AG04450 (cell line): ENCODE measurements around the gene UCN2. TPM values are rescaled to one million over a fixed set of nuclear protein-coding genes. Genes with fewer than 3 reads are reported as not detected.

Source experiments
- CTCF ChIA-PET: fragments of 300-600, 350-600 bp; formaldehyde crosslinking; extraction: SDS; loops from one replicate; lab custom pipeline; 2022; ENCODE audit warnings: antibody characterized with exemption, inconsistent platforms; lab: Charles Lee
- POLR2A ChIA-PET: fragments of 350-600 bp; formaldehyde crosslinking; extraction: SDS; loops from one replicate; lab custom pipeline; 2021; ENCODE audit warnings: antibody characterized with exemption, inconsistent platforms; lab: Yijun Ruan, JAX
- DNase-seq: peaks from one replicate; pipeline ENCODE4 v3.0.0-alpha.2; 2011; ENCODE audit warnings: low read depth, low spot score
- H3K27ac ChIP-seq: one replicate; pipeline ENCODE4 v1.5.1; 2012; ENCODE audit warnings: low read depth, low read length, control low read depth
- H3K27me3 ChIP-seq: one replicate; pipeline ENCODE4 v1.6.0; 2012; ENCODE audit warnings: low read length; ENCODE audit not compliant: control insufficient read depth, insufficient read depth
- H3K4me3 ChIP-seq: 2 replicates; pipeline ENCODE4 v1.5.1; 2011; ENCODE audit warnings: mild to moderate bottlenecking, low read depth, low read length, control low read depth
- H3K9me3 ChIP-seq: 2 replicates; pipeline ENCODE4 v1.5.1; 2012; ENCODE audit warnings: low read length; ENCODE audit not compliant: control insufficient read depth, insufficient read depth
- CTCF ChIP-seq: IDR thresholded peaks from 2 replicates; pipeline ENCODE4 v1.5.1; 2011; ENCODE audit warnings: low read depth, low read length, control low read depth, inconsistent platforms
- polyA plus RNA-seq: library from polyadenylated mRNA; depleted of rRNA; stranded (reverse); fragments of >200 nt; gene quantifications from 2 replicates; pipeline ENCODE4 v1.2.3, GENCODE V29; 2011

Gene UCN2
- polyA plus RNA-seq, 1 experiment, result 1.2 TPM

DNA sequence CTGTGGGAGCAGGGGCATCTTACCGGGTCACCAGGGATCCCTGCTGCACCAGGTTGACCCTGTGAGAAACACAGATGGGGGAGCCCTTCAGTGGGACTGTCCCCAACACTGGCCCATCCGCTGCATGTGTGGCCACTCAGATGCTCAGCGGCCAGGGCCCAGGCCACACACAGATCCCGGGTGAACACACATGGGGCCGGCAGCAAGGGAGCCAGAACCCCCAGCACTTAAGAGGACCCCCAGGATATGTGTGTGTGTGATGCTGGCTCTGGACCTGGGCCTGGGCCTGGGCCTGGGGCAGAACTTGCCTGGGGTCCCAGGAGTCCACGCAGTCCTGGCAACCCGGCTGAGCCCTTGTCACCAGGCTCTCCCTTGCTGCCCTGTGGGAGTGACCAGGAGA lies 4.9 kb upstream of the UCN2 start:
- ChIA-PET CTCF (no interaction called here), POLR2A (no interaction called here)
- DNase-seq, result no peak
- no peaks in the 10 kb centered on the region for H3K27me3 ChIP-seq
- no peak overlapping the region for H3K4me3 ChIP-seq
- H3K27ac ChIP-seq, result no peak overlapping the region
- TF ChIP-seq CTCF, result no peak
- no peaks in the 10 kb centered on the region for H3K9me3 ChIP-seq

DNA sequence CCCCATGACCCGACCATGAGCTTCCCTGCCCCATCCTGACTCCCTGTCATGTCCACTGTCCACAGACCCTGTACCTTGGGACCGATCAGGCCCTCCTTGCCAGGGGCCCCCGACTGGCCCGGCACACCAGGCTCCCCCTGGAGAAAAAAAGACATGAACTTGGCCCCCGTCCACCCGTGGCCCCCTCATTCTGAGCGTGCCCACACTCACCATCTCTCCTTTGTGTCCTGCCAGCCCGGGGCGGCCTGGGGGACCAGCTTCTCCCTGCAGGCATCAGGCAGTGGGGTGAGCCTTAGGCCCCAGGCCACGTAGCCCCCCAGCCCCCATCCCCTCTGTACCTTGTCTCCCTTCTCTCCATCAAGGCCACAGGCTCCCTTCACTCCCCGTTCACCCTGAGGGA lies 3.9 kb upstream of the UCN2 start:
- Histone ChIP-seq H3K27me3 (no peaks in the 10 kb centered on the region), H3K27ac (no peak overlapping the region), H3K9me3 (no peaks in the 10 kb centered on the region), H3K4me3 (no peak overlapping the region)
- ChIA-PET POLR2A (no interaction called here), CTCF (interaction anchor here (1.8 kb wide), 1 partner anchor 10 kb away, joined by 7 read pairs; no protein-coding TSS in a partner anchor)
- TF ChIP-seq CTCF, result no peak
- DNase-seq, result no peak

GRCh38 chr3:48567090-48567489 lies 3.5 kb upstream of the UCN2 start:
- CTCF ChIA-PET, result interaction anchor here (1.3 to 1.8 kb wide), 2 partner anchors 9 to 131 kb away, joined by 6 to 7 read pairs; no protein-coding TSS in a partner anchor
- POLR2A ChIA-PET, result interaction anchor here (1.6 kb wide), 1 partner anchor 21 kb away, joined by 5 read pairs; no protein-coding TSS in a partner anchor
- TF ChIP-seq CTCF, result no peak
- no peak for DNase-seq
- H3K27me3 ChIP-seq, result no peaks in the 10 kb centered on the region
- no peaks in the 10 kb centered on the region for H3K9me3 ChIP-seq
- H3K27ac ChIP-seq, result no peak overlapping the region
- no peak overlapping the region for H3K4me3 ChIP-seq

DNA sequence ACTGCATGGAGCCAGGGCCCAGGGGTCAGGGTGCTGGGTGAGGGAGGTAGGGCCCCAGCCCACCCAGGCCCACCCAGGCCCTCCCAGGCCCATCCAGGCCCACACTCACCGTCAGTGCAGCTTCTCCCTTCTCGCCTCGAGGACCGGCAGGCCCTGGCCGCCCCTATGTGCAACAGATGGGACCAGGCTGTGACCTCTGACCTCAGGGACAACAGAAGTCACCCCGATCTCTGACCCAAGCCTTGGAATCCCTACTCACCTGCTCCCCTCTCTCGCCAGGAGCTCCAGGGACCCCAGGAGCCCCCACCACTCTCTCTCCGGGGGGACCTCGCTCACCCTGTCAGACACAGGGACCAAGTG lies 2.8 kb upstream of the UCN2 start:
- peak overlapping the region; percentile 11 for H3K27ac ChIP-seq
- no peaks in the 10 kb centered on the region for H3K27me3 ChIP-seq
- no peak for DNase-seq
- no peaks in the 10 kb centered on the region for H3K9me3 ChIP-seq
- no peak for TF ChIP-seq CTCF
- H3K4me3 ChIP-seq, result no peak overlapping the region
- POLR2A ChIA-PET, result interaction anchor here (1.6 kb wide), 1 partner anchor 22 kb away, joined by 5 read pairs; no protein-coding TSS in a partner anchor
- CTCF ChIA-PET, result interaction anchor here (1.3 to 1.8 kb wide), 2 partner anchors 8 to 130 kb away, joined by 6 to 7 read pairs; no protein-coding TSS in a partner anchor

- TF ChIP-seq CTCF, result no peak
- DNase-seq, result no peak
- Histone ChIP-seq H3K9me3 (no peaks in the 10 kb centered on the region), H3K4me3 (no peak overlapping the region), H3K27me3 (no peaks in the 10 kb centered on the region), H3K27ac (peak overlapping the region; percentile 11)
- CTCF ChIA-PET, result interaction anchor here (1.3 to 1.8 kb wide), 2 partner anchors 8 to 130 kb away, joined by 6 to 7 read pairs; no protein-coding TSS in a partner anchor
- POLR2A ChIA-PET, result interaction anchor here (1.6 kb wide), 1 partner anchor 23 kb away, joined by 5 read pairs; no protein-coding TSS in a partner anchor
Measured at GRCh38 chr3:48565591-48566400, 2.2 kb upstream of the UCN2 start.
